Activated gamma-delta T cell treated with anti-CD3 and anti-CD28 coated beads, Interleukin-2, amount 50 U/mL, for 16 hours (primary cell): ENCODE data around the gene TDRKH.
"Not testable (repeated sequence)": the region's sequence is repeated elsewhere in the genome, so short reads cannot be mapped to it uniquely, and the experiment has no call there.

Source experiments
- DNase-seq: peaks from one replicate; pipeline ENCODE4 v3.0.0-alpha.2; 2020; ENCODE audit warnings: low read depth

The TDRKH gene

GRCh38 chr1:151762941-151763921, 27.1 kb downstream of the TDRKH start, which contains the start of gene MRPL9:
Gene MRPL9 (minus strand): TSS chr1:151763496. CDS start chr1:151763479, 17 bp downstream.
- peak; percentile 76 for DNase-seq

GRCh38 chr1:151760597-151761385, 29.5 kb downstream of the TDRKH start:
- no peak for DNase-seq

- DNase-seq = no peak
Observed at GRCh38 chr1:151759241-151759640, 31.1 kb downstream of the TDRKH start.

GRCh38 chr1:151756291-151756690, 34.0 kb downstream of the TDRKH start:
- DNase-seq = no peak

- DNase-seq = no peak
Observed at GRCh38 chr1:151741516-151741915, 48.8 kb downstream of the TDRKH start.

- no peak for DNase-seq
Observed at GRCh38 chr1:151739590-151740355, 50.5 kb downstream of the TDRKH start.

GRCh38 chr1:151737479-151737878, 52.8 kb downstream of the TDRKH start:
- no peak for DNase-seq

GRCh38 chr1:151737026-151737425, 53.3 kb downstream of the TDRKH start:
- no peak for DNase-seq

GRCh38 chr1:151733995-151734394, 56.3 kb downstream of the TDRKH start:
- not testable (repeated sequence) for DNase-seq

- no peak for DNase-seq
Observed at GRCh38 chr1:151733126-151733525, 57.2 kb downstream of the TDRKH start.

GRCh38 chr1:151729966-151730291, 60.4 kb downstream of the TDRKH start:
- no peak for DNase-seq

GRCh38 chr1:151729157-151729965, 60.9 kb downstream of the TDRKH start:
- DNase-seq = no peak

GRCh38 chr1:151728151-151729054, 61.9 kb downstream of the TDRKH start:
- DNase-seq = no peak

GRCh38 chr1:151723726-151724370, 66.5 kb downstream of the TDRKH start:
- DNase-seq = no peak
